ENCODE results near the gene TLR6. TPM values are rescaled to one million over a fixed set of nuclear protein-coding genes. Genes with fewer than 3 reads are reported as not detected.
A peak's percentile ranks its signal among the peaks of the same experiment; 100 is the strongest.

TLR6 gene
- total and polyA plus RNA-seq, 8 donors = 0.07 to 3.9 (median 0.45) TPM

DNA sequence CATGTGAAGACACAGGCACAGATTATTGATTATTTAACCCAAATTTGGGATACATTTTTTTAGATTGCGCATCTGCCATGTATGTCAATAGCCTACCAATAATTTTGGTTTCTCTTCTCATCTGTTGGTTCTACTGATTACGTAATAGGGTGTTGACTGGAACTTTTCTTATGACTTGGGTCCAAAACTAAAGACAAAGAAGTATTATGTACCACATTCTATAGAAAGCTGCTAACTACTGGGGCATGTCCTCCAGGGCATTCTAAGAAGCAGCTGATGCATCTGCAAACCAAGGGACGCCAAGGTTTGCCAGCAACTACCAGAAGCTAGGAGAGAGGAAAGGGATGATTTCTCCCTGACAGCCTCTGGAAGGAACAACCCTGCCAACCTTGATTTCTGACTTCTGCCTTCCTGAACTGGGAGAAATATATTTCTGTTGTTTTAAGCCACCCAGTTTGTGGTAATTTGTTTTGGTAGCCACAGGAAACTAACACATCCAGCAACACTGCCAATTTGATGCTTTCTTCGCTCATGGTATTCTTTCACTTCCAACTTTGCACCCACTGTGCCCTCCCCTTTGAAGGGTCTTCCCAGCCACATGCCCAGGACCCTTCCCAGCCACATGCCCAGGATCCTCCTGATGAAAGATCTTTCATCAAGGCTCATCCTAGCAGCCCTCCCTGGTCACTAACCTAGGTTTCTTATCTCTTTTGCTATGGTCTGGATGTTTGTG is 36.1 kb downstream of the TLR6 start:
- intact Hi-C loops (cut with DNase I) = no loop called here
- H3K36me3 ChIP-seq = no peaks in the 10 kb centered on the region
- no peaks in the 10 kb centered on the region for H3K4me1 ChIP-seq
- ATAC-seq (no peak), FAIRE-seq (no peak), DNase-seq (no peak)
- H3K27ac ChIP-seq = no peak overlapping the region
- TF ChIP-seq, protein P1, sequence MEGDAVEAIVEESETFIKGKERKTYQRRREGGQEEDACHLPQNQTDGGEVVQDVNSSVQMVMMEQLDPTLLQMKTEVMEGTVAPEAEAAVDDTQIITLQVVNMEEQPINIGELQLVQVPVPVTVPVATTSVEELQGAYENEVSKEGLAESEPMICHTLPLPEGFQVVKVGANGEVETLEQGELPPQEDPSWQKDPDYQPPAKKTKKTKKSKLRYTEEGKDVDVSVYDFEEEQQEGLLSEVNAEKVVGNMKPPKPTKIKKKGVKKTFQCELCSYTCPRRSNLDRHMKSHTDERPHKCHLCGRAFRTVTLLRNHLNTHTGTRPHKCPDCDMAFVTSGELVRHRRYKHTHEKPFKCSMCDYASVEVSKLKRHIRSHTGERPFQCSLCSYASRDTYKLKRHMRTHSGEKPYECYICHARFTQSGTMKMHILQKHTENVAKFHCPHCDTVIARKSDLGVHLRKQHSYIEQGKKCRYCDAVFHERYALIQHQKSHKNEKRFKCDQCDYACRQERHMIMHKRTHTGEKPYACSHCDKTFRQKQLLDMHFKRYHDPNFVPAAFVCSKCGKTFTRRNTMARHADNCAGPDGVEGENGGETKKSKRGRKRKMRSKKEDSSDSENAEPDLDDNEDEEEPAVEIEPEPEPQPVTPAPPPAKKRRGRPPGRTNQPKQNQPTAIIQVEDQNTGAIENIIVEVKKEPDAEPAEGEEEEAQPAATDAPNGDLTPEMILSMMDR (IDR thresholded peaks at IDR 0.05) = no peak
- H3K27me3 ChIP-seq = no peaks in the 10 kb centered on the region
- 93% methylated on average over 4 of the region's 4 CpGs for WGBS, 2 donors
- no peak overlapping the region for H3K4me3 ChIP-seq
- no peaks in the 10 kb centered on the region for H3K9me3 ChIP-seq

DNA sequence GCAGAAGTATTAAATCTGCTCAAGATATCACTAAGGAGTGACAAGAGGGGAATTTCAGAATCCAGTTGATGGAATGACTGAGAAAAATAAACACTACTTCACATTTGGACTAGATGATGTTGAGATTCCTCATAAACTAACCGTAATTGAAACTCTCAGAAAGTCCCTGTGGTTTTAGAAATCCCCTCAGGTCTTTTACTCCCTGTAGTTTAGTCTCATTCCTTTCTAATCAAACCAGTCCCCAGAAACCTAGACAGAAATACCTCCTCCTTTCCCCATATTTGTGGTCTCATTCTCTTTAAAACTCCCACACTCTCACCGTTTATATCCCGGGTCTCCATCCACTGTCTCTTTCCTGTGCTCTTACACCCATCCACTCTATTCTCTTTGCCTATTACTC is 37.0 kb downstream of the TLR6 start:
- no peak for FAIRE-seq
- no peaks in the 10 kb centered on the region for H3K9me3 ChIP-seq

DNA sequence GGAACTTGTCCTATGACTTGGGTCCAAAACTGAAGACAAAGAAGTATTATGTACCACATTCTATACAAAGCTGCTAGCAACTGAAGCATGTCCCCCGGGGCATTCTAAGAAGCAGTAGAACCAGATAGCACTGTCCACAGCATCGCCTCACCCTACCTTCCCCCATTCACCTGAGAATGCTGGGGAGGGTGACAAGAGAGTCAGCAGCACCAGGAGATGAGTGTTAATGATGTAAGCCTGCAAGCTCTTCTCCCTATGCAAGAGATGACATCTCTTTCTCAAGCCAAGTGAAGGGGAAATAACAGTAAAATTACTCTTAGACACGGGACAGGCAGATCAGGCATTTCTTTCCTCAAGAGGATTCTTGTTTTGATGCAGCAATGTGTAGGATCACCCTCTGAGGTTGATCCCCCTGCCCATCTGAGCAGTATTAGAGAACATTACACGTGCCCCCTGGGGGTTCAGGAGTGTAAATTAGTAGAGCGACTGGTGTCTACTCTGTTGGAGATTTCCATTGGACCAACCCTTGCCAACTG is 38.1 kb downstream of the TLR6 start:
- H3K36me3 ChIP-seq = no peaks in the 10 kb centered on the region
- no peaks in the 10 kb centered on the region for H3K9me3 ChIP-seq
- DNase-seq (no peak), ATAC-seq (no peak), FAIRE-seq (no peak)
- 53 to 59% methylated on average over 5 of the region's 5 CpGs for WGBS, 2 donors
- intact Hi-C loops (cut with DNase I) = no loop called here
- TF ChIP-seq, protein P1 (IDR thresholded peaks at IDR 0.05) = no peak
- no peaks in the 10 kb centered on the region for H3K27me3 ChIP-seq
- H3K27ac ChIP-seq = peak overlapping the region in 1 of 4 donors; percentile 2
- H3K4me3 ChIP-seq = no peak overlapping the region
- H3K4me1 ChIP-seq = no peaks in the 10 kb centered on the region

More for the DNA sequence above, 37.0 kb downstream of the TLR6 start:
- peak in 1 of 4 donors; percentile 44 for ATAC-seq
- H3K4me1 ChIP-seq = no peaks in the 10 kb centered on the region
- intact Hi-C loops (cut with DNase I) = no loop called here
- no peaks in the 10 kb centered on the region for H3K27me3 ChIP-seq
- no peak for DNase-seq
- H3K4me3 ChIP-seq = no peak overlapping the region
- H3K36me3 ChIP-seq = no peaks in the 10 kb centered on the region
- WGBS, 2 donors = 59 to 65% methylated on average over 3 of the region's 3 CpGs
- TF ChIP-seq, protein P1 (IDR thresholded peaks at IDR 0.05) = no peak
- no peak overlapping the region for H3K27ac ChIP-seq

DNA sequence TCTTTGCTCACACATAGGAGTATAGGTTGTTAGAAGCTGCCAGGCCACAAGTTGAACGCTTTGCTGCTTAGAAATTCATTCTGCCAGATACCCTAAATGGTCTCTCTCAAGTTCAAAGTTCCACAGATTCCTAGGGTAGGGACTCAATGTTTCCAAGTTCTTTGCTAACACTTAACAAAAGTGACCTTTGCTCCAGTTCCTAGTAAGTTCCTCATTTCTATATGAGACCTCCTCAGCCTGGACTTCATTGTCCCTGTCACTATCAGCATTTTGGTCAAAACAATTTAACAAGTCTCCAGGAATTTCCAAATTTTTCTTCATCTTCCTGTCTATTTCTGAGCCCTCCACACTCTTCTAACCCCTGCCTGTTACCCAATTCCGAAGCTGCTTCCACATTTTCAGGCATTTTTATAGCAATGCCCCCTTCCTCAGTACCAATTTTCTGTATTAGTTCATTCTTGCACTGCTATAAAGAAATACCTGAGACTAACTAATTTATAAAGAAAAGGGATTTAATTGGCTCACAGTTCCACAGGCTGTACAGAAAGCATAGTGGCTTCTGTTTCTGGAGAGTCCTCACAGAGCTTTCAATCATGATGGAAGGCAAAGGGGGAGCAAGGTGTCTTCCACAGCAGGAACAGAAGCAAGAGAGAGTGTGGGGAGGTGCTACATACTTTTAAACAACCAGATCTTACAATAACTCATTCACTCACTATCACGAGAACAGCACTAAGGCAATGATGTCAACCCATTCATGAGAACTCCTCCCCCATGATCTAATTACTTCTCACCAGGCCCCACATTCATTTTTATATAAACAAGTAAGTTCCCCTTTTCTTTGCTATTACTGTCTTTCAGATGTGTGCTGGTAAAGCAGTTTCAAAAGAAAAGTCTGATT is 40.5 kb downstream of the TLR6 start:
- intact Hi-C loops (cut with DNase I) = no loop called here
- no peaks in the 10 kb centered on the region for H3K4me1 ChIP-seq
- TF ChIP-seq, protein P1 (IDR thresholded peaks at IDR 0.05) = no peak
- no peak for FAIRE-seq
- peak in 2 of 4 donors; percentile 81 to 82 for ATAC-seq
- no peaks in the 10 kb centered on the region for H3K36me3 ChIP-seq
- 78 to 81% methylated on average over 3 of the region's 3 CpGs for WGBS, 2 donors
- peak overlapping the region in 2 of 4 donors; percentile 43 to 53 for H3K27ac ChIP-seq
- H3K9me3 ChIP-seq = no peaks in the 10 kb centered on the region
- H3K4me3 ChIP-seq = no peak overlapping the region
- H3K27me3 ChIP-seq = no peaks in the 10 kb centered on the region
- no peak for DNase-seq

Measured in pancreas (tissue), 10 donors.